ENCODE data around the gene PEX1.

PEX1 gene

DNA sequence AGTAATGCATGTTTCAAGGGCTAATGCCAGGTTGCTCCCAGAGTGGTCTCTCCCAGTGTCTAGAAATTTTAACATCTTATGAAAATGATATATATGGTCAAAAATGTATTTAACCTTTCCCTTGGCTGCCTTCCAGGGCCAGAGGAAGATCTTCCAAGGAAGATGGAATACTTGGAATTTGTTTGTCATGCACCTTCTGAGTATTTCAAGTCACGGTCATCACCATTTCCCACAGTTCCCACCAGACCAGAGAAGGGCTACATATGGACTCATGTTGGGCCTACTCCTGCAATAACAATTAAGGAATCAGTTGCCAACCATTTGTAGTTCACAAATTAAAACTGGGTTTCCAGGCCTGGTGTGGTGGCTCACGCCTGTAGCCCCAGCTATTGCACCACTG lies 72.1 kb downstream of the PEX1 start (continued):
- TF ChIP-seq, protein P1, sequence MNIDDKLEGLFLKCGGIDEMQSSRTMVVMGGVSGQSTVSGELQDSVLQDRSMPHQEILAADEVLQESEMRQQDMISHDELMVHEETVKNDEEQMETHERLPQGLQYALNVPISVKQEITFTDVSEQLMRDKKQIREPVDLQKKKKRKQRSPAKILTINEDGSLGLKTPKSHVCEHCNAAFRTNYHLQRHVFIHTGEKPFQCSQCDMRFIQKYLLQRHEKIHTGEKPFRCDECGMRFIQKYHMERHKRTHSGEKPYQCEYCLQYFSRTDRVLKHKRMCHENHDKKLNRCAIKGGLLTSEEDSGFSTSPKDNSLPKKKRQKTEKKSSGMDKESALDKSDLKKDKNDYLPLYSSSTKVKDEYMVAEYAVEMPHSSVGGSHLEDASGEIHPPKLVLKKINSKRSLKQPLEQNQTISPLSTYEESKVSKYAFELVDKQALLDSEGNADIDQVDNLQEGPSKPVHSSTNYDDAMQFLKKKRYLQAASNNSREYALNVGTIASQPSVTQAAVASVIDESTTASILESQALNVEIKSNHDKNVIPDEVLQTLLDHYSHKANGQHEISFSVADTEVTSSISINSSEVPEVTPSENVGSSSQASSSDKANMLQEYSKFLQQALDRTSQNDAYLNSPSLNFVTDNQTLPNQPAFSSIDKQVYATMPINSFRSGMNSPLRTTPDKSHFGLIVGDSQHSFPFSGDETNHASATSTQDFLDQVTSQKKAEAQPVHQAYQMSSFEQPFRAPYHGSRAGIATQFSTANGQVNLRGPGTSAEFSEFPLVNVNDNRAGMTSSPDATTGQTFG (tag by site-specific recombination; IDR thresholded peaks at IDR 0.05; ENCODE audit: borderline replicate concordance) = no peak
- TF ChIP-seq ZNF660 (tag by site-specific recombination; IDR thresholded peaks at IDR 0.05) = no peak
- TF ChIP-seq ZNF174 (tag by site-specific recombination; IDR thresholded peaks at IDR 0.05) = no peak

DNA sequence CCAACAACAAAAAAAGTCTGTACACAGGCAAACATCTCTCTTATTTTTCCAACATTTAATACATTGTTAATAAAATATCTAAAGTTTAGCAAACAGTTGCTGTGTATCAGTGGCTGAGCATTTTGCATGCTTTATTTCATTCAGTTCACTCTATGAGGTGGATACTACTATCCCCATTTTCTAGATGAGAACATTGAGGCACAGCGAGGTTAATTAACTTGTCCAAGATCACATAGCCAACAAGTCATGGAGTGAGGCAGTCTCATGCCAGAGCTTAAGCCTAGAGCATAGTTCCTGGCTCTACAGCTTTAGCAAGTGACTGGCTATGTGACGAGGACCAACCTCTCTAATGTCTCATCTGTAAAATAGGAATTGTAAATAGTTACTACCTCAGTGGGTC lies 76.7 kb downstream of the PEX1 start:
- CTCF ChIA-PET = interaction anchor here (0.5 to 3.7 kb wide), 2 partner anchors 10 to 605 kb away, joined by 5 to 25 read pairs; no protein-coding TSS in a partner anchor
- POLR2A ChIA-PET = no interaction called here
- Histone ChIP-seq H3K4me1 (ENCODE audit: control insufficient read depth, insufficient read depth, low read length) (no peaks in the 10 kb centered on the region), H3K27ac (ENCODE audit: extremely low read depth, low read depth, low read length) (no peak overlapping the region), H3K36me3 (ENCODE audit: control insufficient read depth in 2 of 2, insufficient read depth in 1 of 2, low read length in 2 of 2) (peaks cover 38 to 74% of the 10 kb centered on the region in 2 experiments), H3K4me3 (ENCODE audit: low read depth, low read length) (no peak overlapping the region), H3K9me3 (ENCODE audit: control insufficient read depth, insufficient read depth, low read depth, low read length) (no peaks in the 10 kb centered on the region)
- TF ChIP-seq, protein P2, sequence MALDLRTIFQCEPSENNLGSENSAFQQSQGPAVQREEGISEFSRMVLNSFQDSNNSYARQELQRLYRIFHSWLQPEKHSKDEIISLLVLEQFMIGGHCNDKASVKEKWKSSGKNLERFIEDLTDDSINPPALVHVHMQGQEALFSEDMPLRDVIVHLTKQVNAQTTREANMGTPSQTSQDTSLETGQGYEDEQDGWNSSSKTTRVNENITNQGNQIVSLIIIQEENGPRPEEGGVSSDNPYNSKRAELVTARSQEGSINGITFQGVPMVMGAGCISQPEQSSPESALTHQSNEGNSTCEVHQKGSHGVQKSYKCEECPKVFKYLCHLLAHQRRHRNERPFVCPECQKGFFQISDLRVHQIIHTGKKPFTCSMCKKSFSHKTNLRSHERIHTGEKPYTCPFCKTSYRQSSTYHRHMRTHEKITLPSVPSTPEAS (tag by site-specific recombination; IDR thresholded peaks at IDR 0.05) = no peak
- no peak for TF ChIP-seq ZNF426 (tag by site-specific recombination; IDR thresholded peaks at IDR 0.05)
- TF ChIP-seq ZNF311 (tag by site-specific recombination; IDR thresholded peaks at IDR 0.05; ENCODE audit: borderline replicate concordance) = no peak
- TF ChIP-seq, protein P3, sequence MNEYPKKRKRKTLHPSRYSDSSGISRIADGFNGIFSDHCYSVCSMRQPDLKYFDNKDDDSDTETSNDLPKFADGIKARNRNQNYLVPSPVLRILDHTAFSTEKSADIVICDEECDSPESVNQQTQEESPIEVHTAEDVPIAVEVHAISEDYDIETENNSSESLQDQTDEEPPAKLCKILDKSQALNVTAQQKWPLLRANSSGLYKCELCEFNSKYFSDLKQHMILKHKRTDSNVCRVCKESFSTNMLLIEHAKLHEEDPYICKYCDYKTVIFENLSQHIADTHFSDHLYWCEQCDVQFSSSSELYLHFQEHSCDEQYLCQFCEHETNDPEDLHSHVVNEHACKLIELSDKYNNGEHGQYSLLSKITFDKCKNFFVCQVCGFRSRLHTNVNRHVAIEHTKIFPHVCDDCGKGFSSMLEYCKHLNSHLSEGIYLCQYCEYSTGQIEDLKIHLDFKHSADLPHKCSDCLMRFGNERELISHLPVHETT (tag by site-specific recombination; IDR thresholded peaks at IDR 0.05) = no peak
- no peak for TF ChIP-seq ZNF670 (tag by site-specific recombination; IDR thresholded peaks at IDR 0.05; ENCODE audit: low read depth)
- TF ChIP-seq, protein P1 (tag by site-specific recombination; IDR thresholded peaks at IDR 0.05; ENCODE audit: borderline replicate concordance) = no peak
- TF ChIP-seq ZNF621 (tag by site-specific recombination; IDR thresholded peaks at IDR 0.05) = no peak
- TF ChIP-seq, protein P4, sequence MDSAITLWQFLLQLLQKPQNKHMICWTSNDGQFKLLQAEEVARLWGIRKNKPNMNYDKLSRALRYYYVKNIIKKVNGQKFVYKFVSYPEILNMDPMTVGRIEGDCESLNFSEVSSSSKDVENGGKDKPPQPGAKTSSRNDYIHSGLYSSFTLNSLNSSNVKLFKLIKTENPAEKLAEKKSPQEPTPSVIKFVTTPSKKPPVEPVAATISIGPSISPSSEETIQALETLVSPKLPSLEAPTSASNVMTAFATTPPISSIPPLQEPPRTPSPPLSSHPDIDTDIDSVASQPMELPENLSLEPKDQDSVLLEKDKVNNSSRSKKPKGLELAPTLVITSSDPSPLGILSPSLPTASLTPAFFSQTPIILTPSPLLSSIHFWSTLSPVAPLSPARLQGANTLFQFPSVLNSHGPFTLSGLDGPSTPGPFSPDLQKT (IDR thresholded peaks at IDR 0.05; ENCODE audit: borderline replicate concordance, low read depth, low read length) = no peak
- TF ChIP-seq ZSCAN16 (tag by site-specific recombination; IDR thresholded peaks at IDR 0.05) = no peak
- TF ChIP-seq ZNF132 (tag by site-specific recombination; IDR thresholded peaks at IDR 0.05; ENCODE audit: borderline replicate concordance) = no peak
- no peak for TF ChIP-seq ZNF624 (tag by site-specific recombination; IDR thresholded peaks at IDR 0.05)
- no peak for TF ChIP-seq ZNF23 (tag by site-specific recombination; IDR thresholded peaks at IDR 0.05; ENCODE audit: borderline replicate concordance)
- TF ChIP-seq, protein P5, sequence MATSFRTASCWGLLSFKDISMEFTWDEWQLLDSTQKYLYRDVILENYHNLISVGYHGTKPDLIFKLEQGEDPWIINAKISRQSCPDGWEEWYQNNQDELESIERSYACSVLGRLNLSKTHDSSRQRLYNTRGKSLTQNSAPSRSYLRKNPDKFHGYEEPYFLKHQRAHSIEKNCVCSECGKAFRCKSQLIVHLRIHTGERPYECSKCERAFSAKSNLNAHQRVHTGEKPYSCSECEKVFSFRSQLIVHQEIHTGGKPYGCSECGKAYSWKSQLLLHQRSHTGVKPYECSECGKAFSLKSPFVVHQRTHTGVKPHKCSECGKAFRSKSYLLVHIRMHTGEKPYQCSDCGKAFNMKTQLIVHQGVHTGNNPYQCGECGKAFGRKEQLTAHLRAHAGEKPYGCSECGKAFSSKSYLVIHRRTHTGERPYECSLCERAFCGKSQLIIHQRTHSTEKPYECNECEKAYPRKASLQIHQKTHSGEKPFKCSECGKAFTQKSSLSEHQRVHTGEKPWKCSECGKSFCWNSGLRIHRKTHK (tag by site-specific recombination; IDR thresholded peaks at IDR 0.05) = no peak
- TF ChIP-seq ZSCAN30 (tag by site-specific recombination; IDR thresholded peaks at IDR 0.05) = no peak
- TF ChIP-seq ZNF302 (tag by site-specific recombination; IDR thresholded peaks at IDR 0.05; ENCODE audit: low read depth) = no peak
- no peak for TF ChIP-seq ZNF549 (tag by site-specific recombination; IDR thresholded peaks at IDR 0.05)
- TF ChIP-seq ZNF561 (tag by site-specific recombination; IDR thresholded peaks at IDR 0.05; ENCODE audit: borderline replicate concordance) = no peak
- TF ChIP-seq ZNF19 (tag by site-specific recombination; IDR thresholded peaks at IDR 0.05; ENCODE audit: low read depth) = no peak
